GM23338 (cell line): ENCODE data around the gene TCF12. TPM values are rescaled to one million over a fixed set of nuclear protein-coding genes. Genes with fewer than 3 reads are reported as not detected.

ENCODE experiments used
- ATAC-seq: fragments of 200-7000 bp; cut with Tn5 transposase; 3 replicates; pipeline ENCODE4 v1.9.1; 2020
- DNase-seq: peaks from one replicate; pipeline ENCODE4 v3.0.0-alpha.2; 2015; ENCODE audit warnings: low spot score
- H2AFZ ChIP-seq: fragments of 200-600 bp; sonication (generic); 2 replicates; pipeline ENCODE4 v1.8.0; 2016; ENCODE audit warnings: antibody characterized with exemption, mild to moderate bottlenecking, moderate library complexity
- H3F3A ChIP-seq: fragments of 200-600 bp; sonication (generic); replicated peaks from 2 replicates; pipeline ENCODE4 v1.8.0; 2017; ENCODE audit warnings: antibody characterized with exemption, mixed run types, low read depth
- H3K27ac ChIP-seq: fragments of 200-600 bp; sonication (generic); 2 replicates; pipeline ENCODE4 v1.6.1; 2016; ENCODE audit warnings: low read depth
- H3K27me3 ChIP-seq: fragments of 200-600 bp; sonication (generic); 2 replicates; pipeline ENCODE4 v1.8.0; 2016; ENCODE audit warnings: mild to moderate bottlenecking, mixed run types, moderate library complexity; ENCODE audit not compliant: insufficient read depth
- H3K36me3 ChIP-seq: fragments of 200-600 bp; sonication (generic); 2 replicates; pipeline ENCODE4 v1.8.0; 2016; ENCODE audit warnings: mild to moderate bottlenecking; ENCODE audit not compliant: insufficient read depth
- H3K4me1 ChIP-seq: fragments of 200-600 bp; sonication (generic); 2 replicates; pipeline ENCODE4 v1.8.0; 2016; ENCODE audit warnings: mild to moderate bottlenecking, moderate library complexity; ENCODE audit not compliant: insufficient read depth
- H3K4me2 ChIP-seq: fragments of 200-600 bp; sonication (generic); 2 replicates; pipeline ENCODE4 v1.7.1; 2017; ENCODE audit warnings: mixed run types
- H3K4me3 ChIP-seq: fragments of 200-600 bp; sonication (generic); 2 replicates; pipeline ENCODE4 v1.6.1; 2016; ENCODE audit warnings: mixed run types
- H3K79me2 ChIP-seq: fragments of 200-600 bp; sonication (generic); replicated peaks from 2 replicates; pipeline ENCODE4 v1.8.0; 2017; ENCODE audit warnings: mild to moderate bottlenecking; ENCODE audit not compliant: insufficient read depth
- H3K9me2 ChIP-seq: fragments of 200-600 bp; sonication (generic); 2 replicates; pipeline ENCODE4 v1.8.0; 2017; ENCODE audit not compliant: insufficient read depth
- H4K20me1 ChIP-seq: fragments of 200-600 bp; sonication (generic); replicated peaks from 2 replicates; pipeline ENCODE4 v1.8.0; 2017; ENCODE audit warnings: mild to moderate bottlenecking; ENCODE audit not compliant: insufficient read depth
- H3K27ac Mint-ChIP-seq: 2 replicates; pipeline ENCODE4 v1.8.0; 2020; ENCODE audit warnings: inconsistent platforms, mild to moderate bottlenecking, moderate library complexity, mixed read lengths
- H3K27me3 Mint-ChIP-seq: 3 replicates; pipeline ENCODE4 v1.8.0; 2022; ENCODE audit warnings: low read depth, mild to moderate bottlenecking, moderate library complexity, mixed read lengths, inconsistent platforms; ENCODE audit not compliant: insufficient read depth, poor library complexity
- H3K36me3 Mint-ChIP-seq: 3 replicates; pipeline ENCODE4 v1.8.0; 2021; ENCODE audit warnings: low read depth, mild to moderate bottlenecking, inconsistent platforms, moderate library complexity, mixed read lengths
- H3K4me1 Mint-ChIP-seq: 3 replicates; pipeline ENCODE4 v1.8.0; 2020; ENCODE audit warnings: mild to moderate bottlenecking, inconsistent platforms, mixed read lengths
- H3K4me3 Mint-ChIP-seq: 3 replicates; pipeline ENCODE4 v1.8.0; 2021; ENCODE audit warnings: moderate library complexity, mild to moderate bottlenecking, inconsistent platforms, mixed read lengths
- H3K9me3 Mint-ChIP-seq: 3 replicates; pipeline ENCODE4 v1.8.0; 2020; ENCODE audit warnings: moderate library complexity, mild to moderate bottlenecking, inconsistent platforms, mixed read lengths
- CREB1 ChIP-seq: fragments of 250-450 bp; sonication (Bioruptor Pico); IDR thresholded peaks from 2 replicates; pipeline ENCODE4 v1.5.0; 2020; ENCODE audit warnings: low read depth, mild to moderate bottlenecking, moderate library complexity
- ETS1 ChIP-seq: IDR thresholded peaks from 2 replicates; pipeline ENCODE4 v1.6.1; 2016; ENCODE audit warnings: antibody characterized with exemption
- EZH2 ChIP-seq: fragments of 200-600 bp; sonication (generic); IDR thresholded peaks from one replicate; pipeline ENCODE4 v1.8.0; 2017; ENCODE audit warnings: antibody characterized with exemption, mild to moderate bottlenecking, low read depth; ENCODE audit not compliant: unreplicated experiment
- EZH2phosphoT487 ChIP-seq: fragments of 200-600 bp; sonication (generic); IDR thresholded peaks from one replicate; pipeline ENCODE4 v1.8.1; 2018; ENCODE audit warnings: antibody characterized with exemption; ENCODE audit not compliant: unreplicated experiment
- JUNB ChIP-seq: IDR thresholded peaks from one replicate; pipeline ENCODE4 v1.6.1; 2016; ENCODE audit warnings: antibody characterized with exemption; ENCODE audit not compliant: unreplicated experiment
- NANOG ChIP-seq: IDR thresholded peaks from 2 replicates; pipeline ENCODE4 v1.6.1; 2016; ENCODE audit warnings: antibody characterized with exemption, borderline replicate concordance
- POLR2AphosphoS5 ChIP-seq: IDR thresholded peaks from 2 replicates; pipeline ENCODE4 v1.6.1; 2016; ENCODE audit warnings: antibody characterized with exemption, low read depth
- STAT1 ChIP-seq: IDR thresholded peaks from one replicate; pipeline ENCODE4 v1.6.1; 2016; ENCODE audit warnings: antibody characterized with exemption; ENCODE audit not compliant: unreplicated experiment
- ZNF114 ChIP-seq: fragments of 250-450 bp; sonication (Bioruptor Pico); IDR thresholded peaks from 2 replicates; pipeline ENCODE4 v1.5.0; 2020; ENCODE audit warnings: mild to moderate bottlenecking, moderate library complexity
- ZNF331 ChIP-seq: fragments of 250-450 bp; sonication (Bioruptor Pico); IDR thresholded peaks from 2 replicates; pipeline ENCODE4 v1.5.0; 2020; ENCODE audit warnings: low read depth, mild to moderate bottlenecking, moderate library complexity
- polyA plus RNA-seq: library from polyadenylated mRNA; unstranded; fragments of >200 nt; fragmentation: Nextera tagmentation; extraction: Ambion mirVana; gene quantifications from 2 replicates; pipeline ENCODE4 v1.2.1, GENCODE V29; 2016
- total RNA-seq: library from RNA; depleted of rRNA; stranded (reverse); fragments of >200 nt; shearing (Covaris generic); gene quantifications from 2 replicates; pipeline ENCODE4 v1.2.3, GENCODE V29; 2014
- TF ChIP-seq, protein P1 (sequence below), 2 experiments: fragments of 200-600 bp in 1 of 2; sonication (generic) in 1 of 2; conservative IDR thresholded peaks; 2 replicates each; pipeline versions ENCODE4 v1.5.1 to v1.6.1; 2016 to 2017; ENCODE audit warnings: antibody characterized with exemption in 2 of 2, low read depth in 2 of 2, mild to moderate bottlenecking in 2 of 2, moderate library complexity in 1 of 2
- TF ChIP-seq, protein P2 (sequence below): IDR thresholded peaks from one replicate; pipeline ENCODE4 v1.6.1; 2018; ENCODE audit warnings: antibody characterized with exemption; ENCODE audit not compliant: unreplicated experiment
- TF ChIP-seq, protein P3 (sequence below): fragments of 250-450 bp; sonication (Bioruptor Pico); IDR thresholded peaks from 2 replicates; pipeline ENCODE4 v1.5.0; 2020; ENCODE audit warnings: mild to moderate bottlenecking, moderate library complexity

Gene TCF12
- total and polyA plus RNA-seq, 2 experiments from 2014 or later: 27.6 to 104 TPM

- H3K4me2 ChIP-seq: no peak overlapping the region
- H3K4me1 ChIP-seq: peaks cover 6% of the 10 kb centered on the region
- peaks cover 14% of the 10 kb centered on the region for H3K4me1 Mint-ChIP-seq
- H3F3A ChIP-seq: no peaks in the 10 kb centered on the region; the same call in 1 of the 2 replicates
- ATAC-seq (no peak), DNase-seq (no peak)
- H3K27me3 Mint-ChIP-seq: peaks cover 2% of the 10 kb centered on the region
- no peak for TF ChIP-seq ZNF114
- TF ChIP-seq CREB1: no peak
- TF ChIP-seq STAT1: no peak
- TF ChIP-seq EZH2: no peak
- no peak for TF ChIP-seq NANOG
- TF ChIP-seq POLR2AphosphoS5: no peak
- TF ChIP-seq, protein P1, sequence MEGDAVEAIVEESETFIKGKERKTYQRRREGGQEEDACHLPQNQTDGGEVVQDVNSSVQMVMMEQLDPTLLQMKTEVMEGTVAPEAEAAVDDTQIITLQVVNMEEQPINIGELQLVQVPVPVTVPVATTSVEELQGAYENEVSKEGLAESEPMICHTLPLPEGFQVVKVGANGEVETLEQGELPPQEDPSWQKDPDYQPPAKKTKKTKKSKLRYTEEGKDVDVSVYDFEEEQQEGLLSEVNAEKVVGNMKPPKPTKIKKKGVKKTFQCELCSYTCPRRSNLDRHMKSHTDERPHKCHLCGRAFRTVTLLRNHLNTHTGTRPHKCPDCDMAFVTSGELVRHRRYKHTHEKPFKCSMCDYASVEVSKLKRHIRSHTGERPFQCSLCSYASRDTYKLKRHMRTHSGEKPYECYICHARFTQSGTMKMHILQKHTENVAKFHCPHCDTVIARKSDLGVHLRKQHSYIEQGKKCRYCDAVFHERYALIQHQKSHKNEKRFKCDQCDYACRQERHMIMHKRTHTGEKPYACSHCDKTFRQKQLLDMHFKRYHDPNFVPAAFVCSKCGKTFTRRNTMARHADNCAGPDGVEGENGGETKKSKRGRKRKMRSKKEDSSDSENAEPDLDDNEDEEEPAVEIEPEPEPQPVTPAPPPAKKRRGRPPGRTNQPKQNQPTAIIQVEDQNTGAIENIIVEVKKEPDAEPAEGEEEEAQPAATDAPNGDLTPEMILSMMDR (conservative IDR thresholded peaks at IDR 0.05; ENCODE audit: low read depth in 2 of 2): no peak
- TF ChIP-seq, protein P2, sequence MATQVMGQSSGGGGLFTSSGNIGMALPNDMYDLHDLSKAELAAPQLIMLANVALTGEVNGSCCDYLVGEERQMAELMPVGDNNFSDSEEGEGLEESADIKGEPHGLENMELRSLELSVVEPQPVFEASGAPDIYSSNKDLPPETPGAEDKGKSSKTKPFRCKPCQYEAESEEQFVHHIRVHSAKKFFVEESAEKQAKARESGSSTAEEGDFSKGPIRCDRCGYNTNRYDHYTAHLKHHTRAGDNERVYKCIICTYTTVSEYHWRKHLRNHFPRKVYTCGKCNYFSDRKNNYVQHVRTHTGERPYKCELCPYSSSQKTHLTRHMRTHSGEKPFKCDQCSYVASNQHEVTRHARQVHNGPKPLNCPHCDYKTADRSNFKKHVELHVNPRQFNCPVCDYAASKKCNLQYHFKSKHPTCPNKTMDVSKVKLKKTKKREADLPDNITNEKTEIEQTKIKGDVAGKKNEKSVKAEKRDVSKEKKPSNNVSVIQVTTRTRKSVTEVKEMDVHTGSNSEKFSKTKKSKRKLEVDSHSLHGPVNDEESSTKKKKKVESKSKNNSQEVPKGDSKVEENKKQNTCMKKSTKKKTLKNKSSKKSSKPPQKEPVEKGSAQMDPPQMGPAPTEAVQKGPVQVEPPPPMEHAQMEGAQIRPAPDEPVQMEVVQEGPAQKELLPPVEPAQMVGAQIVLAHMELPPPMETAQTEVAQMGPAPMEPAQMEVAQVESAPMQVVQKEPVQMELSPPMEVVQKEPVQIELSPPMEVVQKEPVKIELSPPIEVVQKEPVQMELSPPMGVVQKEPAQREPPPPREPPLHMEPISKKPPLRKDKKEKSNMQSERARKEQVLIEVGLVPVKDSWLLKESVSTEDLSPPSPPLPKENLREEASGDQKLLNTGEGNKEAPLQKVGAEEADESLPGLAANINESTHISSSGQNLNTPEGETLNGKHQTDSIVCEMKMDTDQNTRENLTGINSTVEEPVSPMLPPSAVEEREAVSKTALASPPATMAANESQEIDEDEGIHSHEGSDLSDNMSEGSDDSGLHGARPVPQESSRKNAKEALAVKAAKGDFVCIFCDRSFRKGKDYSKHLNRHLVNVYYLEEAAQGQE: no peak
- TF ChIP-seq, protein P3, sequence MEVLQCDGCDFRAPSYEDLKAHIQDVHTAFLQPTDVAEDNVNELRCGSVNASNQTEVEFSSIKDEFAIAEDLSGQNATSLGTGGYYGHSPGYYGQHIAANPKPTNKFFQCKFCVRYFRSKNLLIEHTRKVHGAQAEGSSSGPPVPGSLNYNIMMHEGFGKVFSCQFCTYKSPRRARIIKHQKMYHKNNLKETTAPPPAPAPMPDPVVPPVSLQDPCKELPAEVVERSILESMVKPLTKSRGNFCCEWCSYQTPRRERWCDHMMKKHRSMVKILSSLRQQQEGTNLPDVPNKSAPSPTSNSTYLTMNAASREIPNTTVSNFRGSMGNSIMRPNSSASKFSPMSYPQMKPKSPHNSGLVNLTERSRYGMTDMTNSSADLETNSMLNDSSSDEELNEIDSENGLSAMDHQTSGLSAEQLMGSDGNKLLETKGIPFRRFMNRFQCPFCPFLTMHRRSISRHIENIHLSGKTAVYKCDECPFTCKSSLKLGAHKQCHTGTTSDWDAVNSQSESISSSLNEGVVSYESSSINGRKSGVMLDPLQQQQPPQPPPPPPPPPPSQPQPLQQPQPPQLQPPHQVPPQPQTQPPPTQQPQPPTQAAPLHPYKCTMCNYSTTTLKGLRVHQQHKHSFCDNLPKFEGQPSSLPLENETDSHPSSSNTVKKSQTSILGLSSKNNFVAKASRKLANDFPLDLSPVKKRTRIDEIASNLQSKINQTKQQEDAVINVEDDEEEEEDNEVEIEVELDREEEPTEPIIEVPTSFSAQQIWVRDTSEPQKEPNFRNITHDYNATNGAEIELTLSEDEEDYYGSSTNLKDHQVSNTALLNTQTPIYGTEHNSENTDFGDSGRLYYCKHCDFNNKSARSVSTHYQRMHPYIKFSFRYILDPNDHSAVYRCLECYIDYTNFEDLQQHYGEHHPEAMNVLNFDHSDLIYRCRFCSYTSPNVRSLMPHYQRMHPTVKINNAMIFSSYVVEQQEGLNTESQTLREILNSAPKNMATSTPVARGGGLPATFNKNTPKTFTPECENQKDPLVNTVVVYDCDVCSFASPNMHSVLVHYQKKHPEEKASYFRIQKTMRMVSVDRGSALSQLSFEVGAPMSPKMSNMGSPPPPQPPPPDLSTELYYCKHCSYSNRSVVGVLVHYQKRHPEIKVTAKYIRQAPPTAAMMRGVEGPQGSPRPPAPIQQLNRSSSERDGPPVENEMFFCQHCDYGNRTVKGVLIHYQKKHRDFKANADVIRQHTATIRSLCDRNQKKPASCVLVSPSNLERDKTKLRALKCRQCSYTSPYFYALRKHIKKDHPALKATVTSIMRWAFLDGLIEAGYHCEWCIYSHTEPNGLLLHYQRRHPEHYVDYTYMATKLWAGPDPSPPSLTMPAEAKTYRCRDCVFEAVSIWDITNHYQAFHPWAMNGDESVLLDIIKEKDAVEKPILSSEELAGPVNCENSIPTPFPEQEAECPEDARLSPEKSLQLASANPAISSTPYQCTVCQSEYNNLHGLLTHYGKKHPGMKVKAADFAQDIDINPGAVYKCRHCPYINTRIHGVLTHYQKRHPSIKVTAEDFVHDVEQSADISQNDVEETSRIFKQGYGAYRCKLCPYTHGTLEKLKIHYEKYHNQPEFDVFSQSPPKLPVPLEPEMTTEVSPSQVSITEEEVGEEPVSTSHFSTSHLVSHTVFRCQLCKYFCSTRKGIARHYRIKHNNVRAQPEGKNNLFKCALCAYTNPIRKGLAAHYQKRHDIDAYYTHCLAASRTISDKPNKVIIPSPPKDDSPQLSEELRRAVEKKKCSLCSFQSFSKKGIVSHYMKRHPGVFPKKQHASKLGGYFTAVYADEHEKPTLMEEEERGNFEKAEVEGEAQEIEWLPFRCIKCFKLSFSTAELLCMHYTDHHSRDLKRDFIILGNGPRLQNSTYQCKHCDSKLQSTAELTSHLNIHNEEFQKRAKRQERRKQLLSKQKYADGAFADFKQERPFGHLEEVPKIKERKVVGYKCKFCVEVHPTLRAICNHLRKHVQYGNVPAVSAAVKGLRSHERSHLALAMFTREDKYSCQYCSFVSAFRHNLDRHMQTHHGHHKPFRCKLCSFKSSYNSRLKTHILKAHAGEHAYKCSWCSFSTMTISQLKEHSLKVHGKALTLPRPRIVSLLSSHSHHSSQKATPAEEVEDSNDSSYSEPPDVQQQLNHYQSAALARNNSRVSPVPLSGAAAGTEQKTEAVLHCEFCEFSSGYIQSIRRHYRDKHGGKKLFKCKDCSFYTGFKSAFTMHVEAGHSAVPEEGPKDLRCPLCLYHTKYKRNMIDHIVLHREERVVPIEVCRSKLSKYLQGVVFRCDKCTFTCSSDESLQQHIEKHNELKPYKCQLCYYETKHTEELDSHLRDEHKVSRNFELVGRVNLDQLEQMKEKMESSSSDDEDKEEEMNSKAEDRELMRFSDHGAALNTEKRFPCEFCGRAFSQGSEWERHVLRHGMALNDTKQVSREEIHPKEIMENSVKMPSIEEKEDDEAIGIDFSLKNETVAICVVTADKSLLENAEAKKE (CRISPR knock-in tag): no peak
- TF ChIP-seq ETS1: no peak
- no peak for TF ChIP-seq EZH2phosphoT487
- no peak for TF ChIP-seq ZNF331 (CRISPR knock-in tag)
- no peak for TF ChIP-seq JUNB
- peaks cover 19% of the 10 kb centered on the region for H3K27me3 ChIP-seq
- no peaks in the 10 kb centered on the region for H3K79me2 ChIP-seq
- no peak overlapping the region for H3K4me3 Mint-ChIP-seq
- no peaks in the 10 kb centered on the region for H4K20me1 ChIP-seq
- peaks cover 3% of the 10 kb centered on the region; the same call in 1 of the 3 replicates for H3K36me3 Mint-ChIP-seq
- no peak overlapping the region for H3K4me3 ChIP-seq
- no peaks in the 10 kb centered on the region for H3K9me3 Mint-ChIP-seq
- H3K36me3 ChIP-seq: no peaks in the 10 kb centered on the region
- H3K27ac ChIP-seq: no peak overlapping the region
- no peaks in the 10 kb centered on the region for H3K9me2 ChIP-seq
- H3K27ac Mint-ChIP-seq: no peak overlapping the region
- H2AFZ ChIP-seq: no peak overlapping the region
These were observed 25.1 kb upstream of the TCF12 start for GRCh38 chr15:56893364-56893678.
